Measurements from ENCODE around the gene ERBB4.

DNA sequence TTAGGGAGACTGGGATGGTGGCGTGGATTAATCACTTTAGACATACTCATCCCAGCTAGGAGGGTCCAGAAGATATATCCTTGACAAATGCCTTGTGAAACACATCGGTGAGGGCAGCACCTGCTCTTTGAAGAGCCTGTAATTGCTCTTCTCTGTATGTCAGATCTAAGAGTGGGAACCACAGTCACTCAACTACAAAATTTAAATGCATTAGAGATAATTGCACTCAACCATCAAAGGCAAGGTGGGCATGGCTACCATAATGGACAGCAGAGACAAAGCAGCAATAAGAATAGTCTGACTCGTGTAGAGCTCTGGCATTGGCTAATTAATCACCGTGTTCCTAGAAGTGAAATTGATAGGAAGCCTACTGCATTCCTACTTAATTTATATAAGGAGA is 96.8 kb downstream of the ERBB4 start:
- TF ChIP-seq, protein P1, sequence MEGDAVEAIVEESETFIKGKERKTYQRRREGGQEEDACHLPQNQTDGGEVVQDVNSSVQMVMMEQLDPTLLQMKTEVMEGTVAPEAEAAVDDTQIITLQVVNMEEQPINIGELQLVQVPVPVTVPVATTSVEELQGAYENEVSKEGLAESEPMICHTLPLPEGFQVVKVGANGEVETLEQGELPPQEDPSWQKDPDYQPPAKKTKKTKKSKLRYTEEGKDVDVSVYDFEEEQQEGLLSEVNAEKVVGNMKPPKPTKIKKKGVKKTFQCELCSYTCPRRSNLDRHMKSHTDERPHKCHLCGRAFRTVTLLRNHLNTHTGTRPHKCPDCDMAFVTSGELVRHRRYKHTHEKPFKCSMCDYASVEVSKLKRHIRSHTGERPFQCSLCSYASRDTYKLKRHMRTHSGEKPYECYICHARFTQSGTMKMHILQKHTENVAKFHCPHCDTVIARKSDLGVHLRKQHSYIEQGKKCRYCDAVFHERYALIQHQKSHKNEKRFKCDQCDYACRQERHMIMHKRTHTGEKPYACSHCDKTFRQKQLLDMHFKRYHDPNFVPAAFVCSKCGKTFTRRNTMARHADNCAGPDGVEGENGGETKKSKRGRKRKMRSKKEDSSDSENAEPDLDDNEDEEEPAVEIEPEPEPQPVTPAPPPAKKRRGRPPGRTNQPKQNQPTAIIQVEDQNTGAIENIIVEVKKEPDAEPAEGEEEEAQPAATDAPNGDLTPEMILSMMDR (IDR thresholded peaks at IDR 0.05): no peak
- TF ChIP-seq POLR2A (IDR thresholded peaks at IDR 0.05): no peak
